KMS-11 (cell line): Measurements from ENCODE around the gene INHBB.

Experiments used
- H2AFZ ChIP-seq: fragments of 200-600 bp; sonication (generic); 2 replicates; pipeline ENCODE4 v1.6.1; 2016; ENCODE audit warnings: antibody characterized with exemption, mixed run types, low read depth
- H3K27ac ChIP-seq: fragments of 200-600 bp; sonication (generic); 2 replicates; pipeline ENCODE4 v1.6.1; 2016; ENCODE audit warnings: mild to moderate bottlenecking, mixed run types
- H3K27me3 ChIP-seq: fragments of 200-600 bp; sonication (generic); 2 replicates; pipeline ENCODE4 v1.6.1; 2017; ENCODE audit warnings: mild to moderate bottlenecking, low read depth, mixed run types, moderate library complexity; ENCODE audit not compliant: insufficient read depth
- H3K36me3 ChIP-seq: fragments of 200-600 bp; sonication (generic); 2 replicates; pipeline ENCODE4 v1.6.1; 2017; ENCODE audit warnings: mild to moderate bottlenecking, mixed run types; ENCODE audit not compliant: insufficient read depth
- H3K4me1 ChIP-seq: fragments of 200-600 bp; sonication (generic); 2 replicates; pipeline ENCODE4 v1.6.1; 2016; ENCODE audit warnings: mild to moderate bottlenecking, low read depth, mixed run types; ENCODE audit not compliant: poor library complexity, severe bottlenecking
- H3K4me2 ChIP-seq: fragments of 200-600 bp; sonication (generic); 2 replicates; pipeline ENCODE4 v1.7.0; 2016; ENCODE audit warnings: mild to moderate bottlenecking, mixed run types
- H3K4me3 ChIP-seq: fragments of 200-600 bp; sonication (generic); IDR thresholded peaks from 2 replicates; pipeline ENCODE4 v1.6.1; 2017; ENCODE audit warnings: low read depth, low read length, mixed read lengths; ENCODE audit not compliant: insufficient read depth
- H3K79me2 ChIP-seq: fragments of 200-600 bp; sonication (generic); 2 replicates; pipeline ENCODE4 v1.6.1; 2016; ENCODE audit warnings: low read depth, mixed run types; ENCODE audit not compliant: insufficient read depth
- H3K9ac ChIP-seq: fragments of 200-600 bp; sonication (generic); 2 replicates; pipeline ENCODE4 v1.6.1; 2016; ENCODE audit warnings: mild to moderate bottlenecking, mixed run types
- H4K20me1 ChIP-seq: fragments of 200-600 bp; sonication (generic); 2 replicates; pipeline ENCODE4 v1.6.1; 2016; ENCODE audit warnings: mild to moderate bottlenecking, mixed run types; ENCODE audit not compliant: insufficient read depth
- CTCF ChIP-seq: fragments of 200-600 bp; sonication (generic); conservative IDR thresholded peaks from 2 replicates; pipeline ENCODE4 v1.6.1; 2017; ENCODE audit warnings: low read depth, mild to moderate bottlenecking, antibody characterized with exemption, low read length, moderate library complexity, mixed read lengths

The INHBB gene

GRCh38 chr2:120343100-120343432 is 2.9 kb upstream of the INHBB start:
- Histone ChIP-seq H4K20me1 (no peaks in the 10 kb centered on the region), H3K4me3 (no peak overlapping the region), H3K9ac (no peak overlapping the region), H3K79me2 (no peaks in the 10 kb centered on the region), H3K27ac (no peak overlapping the region), H3K27me3 (peaks cover 7% of the 10 kb centered on the region; the same call in 1 of the 2 replicates), H3K36me3 (no peaks in the 10 kb centered on the region), H2AFZ (peak overlapping the region; percentile 54; the same call in 1 of the 2 replicates), H3K4me2 (peak overlapping the region; percentile 36; the same call in 1 of the 2 replicates), H3K4me1 (no peaks in the 10 kb centered on the region)
- no peak for TF ChIP-seq CTCF

GRCh38 chr2:120343433-120344105 is 2.4 kb upstream of the INHBB start:
- H3K36me3 ChIP-seq = no peaks in the 10 kb centered on the region
- TF ChIP-seq CTCF = peak; percentile 65
- no peak overlapping the region for H3K4me3 ChIP-seq
- H3K4me1 ChIP-seq = no peaks in the 10 kb centered on the region
- H3K79me2 ChIP-seq = no peaks in the 10 kb centered on the region
- H3K27me3 ChIP-seq = peaks cover 7% of the 10 kb centered on the region; the same call in 1 of the 2 replicates
- H4K20me1 ChIP-seq = no peaks in the 10 kb centered on the region
- peak overlapping the region; percentile 36; the same call in 1 of the 2 replicates for H3K4me2 ChIP-seq
- H3K9ac ChIP-seq = no peak overlapping the region
- H3K27ac ChIP-seq = no peak overlapping the region
- H2AFZ ChIP-seq = peak overlapping the region; percentile 54; the same call in 1 of the 2 replicates

- Histone ChIP-seq H3K36me3 (no peaks in the 10 kb centered on the region), H4K20me1 (no peaks in the 10 kb centered on the region), H3K9ac (no peak overlapping the region), H3K27ac (no peak overlapping the region), H3K4me2 (no peak overlapping the region), H3K27me3 (peaks cover 7% of the 10 kb centered on the region; the same call in 1 of the 2 replicates), H3K4me1 (no peaks in the 10 kb centered on the region), H3K79me2 (no peaks in the 10 kb centered on the region), H3K4me3 (no peak overlapping the region), H2AFZ (no peak overlapping the region; the same call in 1 of the 2 replicates)
- no peak for TF ChIP-seq CTCF
Measured at GRCh38 chr2:120344214-120344975, 1.5 kb upstream of the INHBB start.

- H3K27ac ChIP-seq = no peak overlapping the region
- no peak overlapping the region for H3K4me2 ChIP-seq
- H3K9ac ChIP-seq = no peak overlapping the region
- H4K20me1 ChIP-seq = no peaks in the 10 kb centered on the region
- peak overlapping the region; percentile 47; the same call in 1 of the 2 replicates for H2AFZ ChIP-seq
- peaks cover 7% of the 10 kb centered on the region; the same call in 1 of the 2 replicates for H3K27me3 ChIP-seq
- H3K4me1 ChIP-seq = no peaks in the 10 kb centered on the region
- H3K36me3 ChIP-seq = no peaks in the 10 kb centered on the region
- no peak overlapping the region for H3K4me3 ChIP-seq
- no peak for TF ChIP-seq CTCF
- H3K79me2 ChIP-seq = no peaks in the 10 kb centered on the region
Measured at GRCh38 chr2:120344976-120345581, 857 bp upstream of the INHBB start.
